Measurements from ENCODE around the gene SORCS3.
"Not testable (repeated sequence)": the region's sequence is repeated elsewhere in the genome, so short reads cannot be mapped to it uniquely, and the experiment has no call there.

Gene SORCS3

DNA sequence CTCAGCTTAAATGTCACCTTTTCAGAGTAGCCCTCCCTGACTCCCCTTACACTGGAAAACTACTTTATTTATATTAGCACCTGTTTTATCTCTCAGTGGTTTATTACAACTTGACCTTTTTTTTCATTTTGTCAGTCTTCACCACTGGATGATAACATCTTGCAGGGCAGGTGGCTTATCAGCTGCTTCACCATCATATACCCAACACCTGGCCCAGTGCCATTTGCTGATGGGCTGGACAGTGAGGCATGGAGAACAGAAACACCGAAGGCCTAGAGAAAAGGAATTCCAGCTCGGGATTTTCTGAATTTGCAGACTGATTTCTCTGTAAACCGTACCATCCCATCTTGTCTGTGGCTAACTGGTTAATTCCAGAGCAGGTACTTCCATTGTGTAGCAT lies 48.5 kb downstream of the SORCS3 start:
- Histone ChIP-seq H3K27ac (ENCODE audit: low read length) (no peak overlapping the region), H3K4me3 (ENCODE audit: low read length) (no peak overlapping the region), H3K9me3 (ENCODE audit: control insufficient read depth, insufficient read depth, low read length) (no peaks in the 10 kb centered on the region), H3K36me3 (ENCODE audit: control insufficient read depth, insufficient read depth, low read length) (no peaks in the 10 kb centered on the region), H3K4me1 (ENCODE audit: control insufficient read depth, insufficient read depth, low read length) (no peaks in the 10 kb centered on the region; the same call in 1 of the 2 replicates), H3K27me3 (ENCODE audit: control insufficient read depth, insufficient read depth, low read length) (no peaks in the 10 kb centered on the region)
- no CpG with 5 or more reads among the region's 3 CpGs for WGBS (ENCODE audit: insufficient coverage, insufficient read length)
- no peak for DNase-seq (ENCODE audit: low read depth, low spot score)

DNA sequence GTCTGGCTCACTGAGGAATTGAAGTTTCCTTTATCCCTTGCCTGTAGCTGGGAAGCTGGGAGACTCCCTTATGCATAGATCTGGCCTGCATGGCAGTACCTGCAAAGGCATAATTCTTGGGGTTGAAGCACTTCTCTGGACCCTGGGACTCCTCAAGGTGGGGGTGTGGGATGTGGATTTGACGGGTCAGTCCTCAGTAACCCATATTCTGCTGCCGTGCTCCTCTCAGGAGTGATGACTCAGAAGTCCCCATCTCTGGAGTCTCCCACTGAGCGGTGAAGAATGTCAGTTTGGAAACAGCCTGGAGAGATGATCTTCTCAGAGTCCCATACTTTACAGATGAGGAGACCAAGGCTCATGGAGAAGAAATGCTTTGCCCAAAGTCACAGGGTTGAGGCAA lies 49.0 kb downstream of the SORCS3 start:
- H3K36me3 ChIP-seq (ENCODE audit: control insufficient read depth, insufficient read depth, low read length) = no peaks in the 10 kb centered on the region
- H3K27me3 ChIP-seq (ENCODE audit: control insufficient read depth, insufficient read depth, low read length) = no peaks in the 10 kb centered on the region
- no CpG with 5 or more reads among the region's 3 CpGs for WGBS (ENCODE audit: insufficient coverage, insufficient read length)
- no peaks in the 10 kb centered on the region for H3K9me3 ChIP-seq (ENCODE audit: control insufficient read depth, insufficient read depth, low read length)
- no peaks in the 10 kb centered on the region; the same call in 1 of the 2 replicates for H3K4me1 ChIP-seq (ENCODE audit: control insufficient read depth, insufficient read depth, low read length)
- DNase-seq (ENCODE audit: low read depth, low spot score) = no peak
- H3K4me3 ChIP-seq (ENCODE audit: low read length) = no peak overlapping the region
- no peak overlapping the region for H3K27ac ChIP-seq (ENCODE audit: low read length)

DNA sequence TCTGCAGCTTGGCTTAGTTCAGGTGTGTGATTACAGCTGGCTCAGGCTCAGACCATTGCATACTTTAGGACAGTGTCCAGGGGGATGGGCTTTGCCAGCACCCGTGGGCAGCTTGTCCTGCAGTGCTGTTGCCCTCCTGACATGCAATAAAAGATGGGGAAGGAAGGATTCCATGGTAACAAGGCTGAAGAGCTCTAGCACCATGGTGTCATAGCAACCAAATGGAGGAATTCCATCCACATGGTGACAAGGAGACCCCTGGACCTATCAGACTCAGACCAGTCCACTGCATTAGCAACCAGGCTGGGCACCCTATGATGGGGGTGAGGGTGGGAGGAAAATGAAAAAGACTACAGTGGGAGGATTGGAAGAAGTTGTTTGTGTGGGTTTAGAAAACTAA lies 49.9 kb downstream of the SORCS3 start:
- WGBS (ENCODE audit: insufficient coverage, insufficient read length) = no CpG with 5 or more reads among the region's 1 CpG
- H3K27ac ChIP-seq (ENCODE audit: low read length) = no peak overlapping the region
- H3K36me3 ChIP-seq (ENCODE audit: control insufficient read depth, insufficient read depth, low read length) = no peaks in the 10 kb centered on the region
- DNase-seq (ENCODE audit: low read depth, low spot score) = no peak
- no peaks in the 10 kb centered on the region for H3K27me3 ChIP-seq (ENCODE audit: control insufficient read depth, insufficient read depth, low read length)
- H3K4me3 ChIP-seq (ENCODE audit: low read length) = no peak overlapping the region
- H3K4me1 ChIP-seq (ENCODE audit: control insufficient read depth, insufficient read depth, low read length) = no peaks in the 10 kb centered on the region; the same call in 1 of the 2 replicates
- H3K9me3 ChIP-seq (ENCODE audit: control insufficient read depth, insufficient read depth, low read length) = no peaks in the 10 kb centered on the region

DNA sequence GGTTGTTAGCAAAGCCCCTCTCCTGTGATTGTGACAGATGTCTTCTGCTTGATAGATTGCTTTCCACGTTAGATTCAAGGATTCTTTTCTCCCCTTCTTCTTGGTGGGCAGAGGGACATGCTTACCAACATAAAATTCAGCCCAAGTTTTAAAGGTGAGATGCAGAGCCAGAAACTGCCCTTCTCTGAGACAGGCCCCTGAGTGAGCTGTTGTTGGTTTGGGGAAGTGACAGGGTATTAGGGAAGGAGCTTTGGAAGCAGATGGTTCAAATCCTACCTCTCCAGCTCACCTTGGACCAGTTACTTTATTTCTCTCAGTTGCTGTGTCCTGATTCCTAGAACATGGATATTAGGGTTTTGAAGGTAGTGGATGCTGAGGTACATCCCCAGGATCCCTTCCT lies 53.0 kb downstream of the SORCS3 start:
- no peaks in the 10 kb centered on the region for H3K4me1 ChIP-seq (ENCODE audit: control insufficient read depth, insufficient read depth, low read length)
- no peak overlapping the region for H3K27ac ChIP-seq (ENCODE audit: low read length)
- DNase-seq (ENCODE audit: low read depth, low spot score) = no peak
- no peak overlapping the region for H3K4me3 ChIP-seq (ENCODE audit: low read length)
- H3K27me3 ChIP-seq (ENCODE audit: control insufficient read depth, insufficient read depth, low read length) = no peaks in the 10 kb centered on the region
- no CpG with 5 or more reads among the region's 1 CpG for WGBS (ENCODE audit: insufficient coverage, insufficient read length)
- H3K36me3 ChIP-seq (ENCODE audit: control insufficient read depth, insufficient read depth, low read length) = no peaks in the 10 kb centered on the region
- no peaks in the 10 kb centered on the region for H3K9me3 ChIP-seq (ENCODE audit: control insufficient read depth, insufficient read depth, low read length)

DNA sequence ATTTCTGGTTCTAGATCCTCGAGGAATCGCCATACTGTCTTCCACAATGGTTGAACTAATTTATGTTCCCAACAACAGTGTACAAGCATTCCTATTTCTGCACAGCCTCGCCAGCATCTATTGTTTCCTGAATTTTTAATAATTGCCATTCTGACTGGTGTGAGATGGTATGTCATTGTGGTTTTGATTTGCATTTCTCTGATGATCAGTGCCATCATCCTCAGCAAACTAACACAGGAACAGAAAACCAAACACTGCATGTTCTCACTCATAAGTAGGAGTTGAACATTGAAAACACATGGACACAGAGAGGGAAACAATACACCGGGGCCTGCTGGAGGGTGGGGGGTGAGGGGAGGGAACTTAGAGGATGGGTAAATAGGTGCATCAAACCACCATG lies 62.2 kb downstream of the SORCS3 start:
- H3K36me3 ChIP-seq (ENCODE audit: control insufficient read depth, insufficient read depth, low read length); H3K4me1 ChIP-seq (ENCODE audit: control insufficient read depth, insufficient read depth, low read length); H3K9me3 ChIP-seq (ENCODE audit: control insufficient read depth, insufficient read depth, low read length); H3K4me3 ChIP-seq (ENCODE audit: low read length); H3K27ac ChIP-seq (ENCODE audit: low read length); H3K27me3 ChIP-seq (ENCODE audit: control insufficient read depth, insufficient read depth, low read length); DNase-seq (ENCODE audit: low read depth, low spot score): not testable (repeated sequence)
- WGBS (ENCODE audit: insufficient coverage, insufficient read length) = no CpG with 5 or more reads among the region's 4 CpGs

DNA sequence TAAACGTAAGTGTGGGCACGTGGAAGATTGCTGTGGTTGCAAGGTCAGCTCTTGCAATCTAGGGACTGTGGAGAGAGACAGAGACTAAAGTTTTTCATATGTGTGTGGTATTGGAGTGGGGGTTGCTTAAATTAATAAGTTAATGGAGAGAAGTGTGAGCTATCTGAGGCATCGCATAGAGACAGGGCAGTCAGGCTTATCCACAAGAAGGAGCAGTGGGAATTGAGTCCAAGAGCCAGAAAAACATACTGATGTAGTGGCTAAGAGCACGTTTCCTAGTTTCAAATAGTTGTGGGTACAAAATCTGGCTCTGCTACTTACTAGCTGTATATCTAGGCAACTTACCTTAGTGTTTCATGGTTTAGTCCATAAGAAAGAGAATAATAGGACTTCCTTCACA lies 65.8 kb downstream of the SORCS3 start:
- Histone ChIP-seq H3K36me3 (ENCODE audit: control insufficient read depth, insufficient read depth, low read length) (no peaks in the 10 kb centered on the region), H3K27ac (ENCODE audit: low read length) (no peak overlapping the region), H3K9me3 (ENCODE audit: control insufficient read depth, insufficient read depth, low read length) (no peaks in the 10 kb centered on the region), H3K4me1 (ENCODE audit: control insufficient read depth, insufficient read depth, low read length) (no peaks in the 10 kb centered on the region; the same call in 1 of the 2 replicates), H3K4me3 (ENCODE audit: low read length) (no peak overlapping the region), H3K27me3 (ENCODE audit: control insufficient read depth, insufficient read depth, low read length) (no peaks in the 10 kb centered on the region)
- DNase-seq (ENCODE audit: low read depth, low spot score) = no peak
- WGBS (ENCODE audit: insufficient coverage, insufficient read length) = 100% methylated on average over 1 of the region's 4 CpGs

DNA sequence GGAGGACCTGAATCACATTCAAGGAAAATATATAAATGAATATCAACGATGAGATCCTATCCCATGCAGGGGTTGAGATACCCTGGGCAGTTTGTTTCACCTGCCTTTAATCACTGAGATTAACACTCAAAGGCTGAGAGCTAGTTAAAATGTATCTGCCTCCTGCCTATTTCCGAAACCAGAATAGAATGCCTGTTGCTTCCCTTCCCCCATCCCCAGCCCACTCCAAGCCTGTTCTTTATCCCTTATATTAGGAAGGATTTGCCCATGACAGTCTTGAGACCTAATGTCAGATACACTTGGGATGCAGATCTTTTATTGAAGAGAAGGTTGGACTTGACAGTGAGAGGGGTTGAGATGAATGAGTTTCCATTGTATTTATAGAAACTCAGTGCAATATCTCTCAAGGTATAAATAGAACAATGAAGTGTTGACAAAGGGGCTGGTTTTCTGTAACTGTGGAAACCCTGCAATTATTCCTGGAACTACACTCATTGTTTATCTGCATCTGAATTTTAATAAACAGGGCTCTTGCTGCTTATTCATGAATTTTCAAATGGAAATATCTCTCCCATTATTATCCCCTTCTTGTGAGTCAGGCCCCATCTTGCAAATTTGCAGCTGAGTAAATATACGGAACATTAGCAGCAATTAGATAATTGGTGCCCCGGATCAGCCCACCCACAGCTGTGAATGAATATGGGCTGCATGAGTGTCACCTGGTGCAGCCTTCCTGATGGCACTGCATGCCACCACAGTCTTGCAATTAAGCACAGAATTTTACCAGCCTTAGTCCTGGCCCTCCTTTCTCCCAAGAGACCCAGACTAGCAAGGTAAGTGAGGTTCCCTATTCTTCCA lies 66.7 kb downstream of the SORCS3 start:
- Histone ChIP-seq H3K9me3 (ENCODE audit: control insufficient read depth, insufficient read depth, low read length) (no peaks in the 10 kb centered on the region), H3K4me1 (ENCODE audit: control insufficient read depth, insufficient read depth, low read length) (no peaks in the 10 kb centered on the region; the same call in 1 of the 2 replicates), H3K27me3 (ENCODE audit: control insufficient read depth, insufficient read depth, low read length) (no peaks in the 10 kb centered on the region), H3K27ac (ENCODE audit: low read length) (no peak overlapping the region), H3K4me3 (ENCODE audit: low read length) (no peak overlapping the region), H3K36me3 (ENCODE audit: control insufficient read depth, insufficient read depth, low read length) (no peaks in the 10 kb centered on the region)
- no CpG with 5 or more reads among the region's 4 CpGs for WGBS (ENCODE audit: insufficient coverage, insufficient read length)
- no peak for DNase-seq (ENCODE audit: low read depth, low spot score)

DNA sequence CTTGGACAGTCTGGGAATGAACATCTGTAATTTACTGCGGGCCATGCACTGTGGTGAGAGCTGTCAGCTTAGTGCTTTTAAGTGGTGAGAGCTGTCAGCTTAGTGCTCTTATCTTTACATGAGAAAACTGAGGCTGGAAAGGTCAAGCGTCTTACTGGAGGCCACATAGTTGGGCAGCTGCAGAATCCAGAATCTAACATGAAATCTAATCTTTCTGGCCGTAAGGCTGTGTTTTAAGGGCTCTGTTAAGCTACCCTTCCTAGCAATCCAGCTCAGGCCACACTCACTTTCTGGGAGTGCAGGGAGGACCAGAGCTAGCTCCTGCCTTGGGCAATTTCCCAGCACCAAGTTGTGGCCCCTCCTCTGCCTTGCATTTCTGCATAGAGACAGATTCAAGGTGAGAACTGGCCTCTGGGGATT lies 70.2 kb downstream of the SORCS3 start:
- Histone ChIP-seq H3K4me1 (ENCODE audit: control insufficient read depth, insufficient read depth, low read length) (no peaks in the 10 kb centered on the region; the same call in 1 of the 2 replicates), H3K27me3 (ENCODE audit: control insufficient read depth, insufficient read depth, low read length) (no peaks in the 10 kb centered on the region), H3K4me3 (ENCODE audit: low read length) (no peak overlapping the region), H3K9me3 (ENCODE audit: control insufficient read depth, insufficient read depth, low read length) (no peaks in the 10 kb centered on the region), H3K36me3 (ENCODE audit: control insufficient read depth, insufficient read depth, low read length) (no peaks in the 10 kb centered on the region), H3K27ac (ENCODE audit: low read length) (no peak overlapping the region)
- DNase-seq (ENCODE audit: low read depth, low spot score) = no peak
- no CpG with 5 or more reads among the region's 3 CpGs for WGBS (ENCODE audit: insufficient coverage, insufficient read length)

DNA sequence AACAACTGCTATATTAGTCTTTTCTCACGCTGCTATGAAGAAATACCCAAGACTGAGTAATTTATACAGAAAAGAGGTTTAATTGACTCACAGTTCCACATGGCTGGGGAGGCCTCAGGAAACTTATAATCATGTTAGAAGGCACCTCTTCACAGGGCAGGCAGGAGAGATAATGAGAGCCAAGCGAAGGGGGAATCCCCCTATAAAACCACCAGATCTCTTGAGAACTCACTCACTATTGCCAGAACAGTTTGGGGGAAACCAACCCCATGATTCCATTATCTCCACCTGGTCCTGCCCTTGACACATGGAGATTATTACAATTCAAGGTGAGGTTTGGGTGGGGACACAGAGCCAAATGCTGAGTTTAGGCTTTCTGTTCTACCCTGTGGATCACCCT lies 89.5 kb downstream of the SORCS3 start:
- H3K4me1 ChIP-seq (ENCODE audit: control insufficient read depth, insufficient read depth, low read length); H3K36me3 ChIP-seq (ENCODE audit: control insufficient read depth, insufficient read depth, low read length); H3K27ac ChIP-seq (ENCODE audit: low read length); H3K9me3 ChIP-seq (ENCODE audit: control insufficient read depth, insufficient read depth, low read length); DNase-seq (ENCODE audit: low read depth, low spot score); H3K27me3 ChIP-seq (ENCODE audit: control insufficient read depth, insufficient read depth, low read length); H3K4me3 ChIP-seq (ENCODE audit: low read length): not testable (repeated sequence)
- no CpG with 5 or more reads among the region's 2 CpGs for WGBS (ENCODE audit: insufficient coverage, insufficient read length)

DNA sequence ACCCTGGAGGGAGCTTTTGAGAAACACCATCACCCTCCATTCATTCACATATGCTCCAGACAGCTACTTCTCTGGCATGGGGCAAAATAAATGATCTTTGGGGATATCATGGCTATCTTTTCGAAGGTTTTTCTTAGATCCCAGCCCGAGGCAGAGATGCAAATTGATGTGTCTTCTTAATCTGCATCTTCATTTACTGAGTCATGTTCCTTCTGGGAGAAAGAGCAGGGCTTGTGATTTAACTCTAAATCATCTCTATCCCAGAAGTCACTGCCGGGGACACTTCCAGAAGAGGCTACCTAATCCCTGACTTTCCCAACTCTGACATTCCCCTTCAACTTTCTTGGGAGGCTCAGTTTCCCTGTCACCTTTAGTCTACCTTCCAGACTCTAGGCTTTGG lies 90.1 kb downstream of the SORCS3 start:
- no peak overlapping the region for H3K4me3 ChIP-seq (ENCODE audit: low read length)
- H3K27ac ChIP-seq (ENCODE audit: low read length) = no peak overlapping the region
- H3K27me3 ChIP-seq (ENCODE audit: control insufficient read depth, insufficient read depth, low read length) = no peaks in the 10 kb centered on the region; the same call in 1 of the 2 replicates
- H3K4me1 ChIP-seq (ENCODE audit: control insufficient read depth, insufficient read depth, low read length) = no peaks in the 10 kb centered on the region
- no CpG with 5 or more reads among the region's 3 CpGs for WGBS (ENCODE audit: insufficient coverage, insufficient read length)
- H3K36me3 ChIP-seq (ENCODE audit: control insufficient read depth, insufficient read depth, low read length) = no peaks in the 10 kb centered on the region
- DNase-seq (ENCODE audit: low read depth, low spot score) = no peak
- no peaks in the 10 kb centered on the region for H3K9me3 ChIP-seq (ENCODE audit: control insufficient read depth, insufficient read depth, low read length)

DNA sequence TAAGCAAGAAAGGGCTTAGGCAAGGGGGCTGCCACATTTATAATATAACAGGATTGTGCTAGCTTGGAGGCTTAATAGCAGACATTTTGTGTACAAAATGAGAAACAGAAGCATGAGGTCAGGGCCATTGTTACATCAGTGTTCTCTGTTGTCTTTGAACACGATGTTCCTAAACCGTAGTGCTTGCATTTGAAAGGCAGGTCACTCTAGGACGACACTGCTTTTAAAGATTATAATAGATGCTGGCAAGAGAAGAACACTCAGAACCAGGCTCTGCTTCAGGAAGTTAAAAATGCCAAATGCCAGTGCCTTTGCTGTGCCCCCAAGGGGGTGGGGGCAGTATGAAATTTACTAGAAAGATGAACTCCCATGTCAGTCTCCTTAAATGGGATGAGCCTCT lies 91.1 kb downstream of the SORCS3 start:
- Histone ChIP-seq H3K9me3 (ENCODE audit: control insufficient read depth, insufficient read depth, low read length) (no peaks in the 10 kb centered on the region), H3K36me3 (ENCODE audit: control insufficient read depth, insufficient read depth, low read length) (no peaks in the 10 kb centered on the region), H3K4me1 (ENCODE audit: control insufficient read depth, insufficient read depth, low read length) (no peaks in the 10 kb centered on the region), H3K27me3 (ENCODE audit: control insufficient read depth, insufficient read depth, low read length) (no peaks in the 10 kb centered on the region; the same call in 1 of the 2 replicates), H3K4me3 (ENCODE audit: low read length) (no peak overlapping the region), H3K27ac (ENCODE audit: low read length) (no peak overlapping the region)
- no CpG with 5 or more reads among the region's 3 CpGs for WGBS (ENCODE audit: insufficient coverage, insufficient read length)
- no peak for DNase-seq (ENCODE audit: low read depth, low spot score)
